ENCODE measurements around the gene HOXC4. TPM values are rescaled to one million over a fixed set of nuclear protein-coding genes. Genes with fewer than 3 reads are reported as not detected.

Gene HOXC4
- total and polyA plus RNA-seq, 2 of the 4 experiments (the other 2 are of a cell fraction): under 0.01 to 0.26 TPM

GRCh38 chr12:54025499-54026405 lies 27.9 kb upstream of the HOXC4 start:
- in situ Hi-C loops (cut with MboI; ENCODE audit: low sequenced_read_pairs) (no loop called here), dilution Hi-C loops (cut with HindIII; ENCODE audit: low sequenced_read_pairs, unreplicated experiment) (no loop called here), intact Hi-C loops (cut with micrococcal nuclease) (no loop called here)
- Histone ChIP-seq H3K4ac (ENCODE audit: low read depth, low read length) (no peak overlapping the region), H3K27ac (ENCODE audit: insufficient read depth, low read length) (no peak overlapping the region), H4K8ac (ENCODE audit: low read depth in 2 of 2, low read length in 2 of 2) (no peak overlapping the region), H3K18ac (ENCODE audit: low read depth, low read length) (no peak overlapping the region), H4K91ac (ENCODE audit: insufficient read depth, low read depth, low read length) (no peak overlapping the region), H3K4me1 (ENCODE audit: control insufficient read depth, insufficient read depth, low read length) (no peaks in the 10 kb centered on the region), H3K9me3 (ENCODE audit: control insufficient read depth, insufficient read depth, low read length) (no peaks in the 10 kb centered on the region), H2AK5ac (ENCODE audit: low read depth, low read length) (no peak overlapping the region), H3K56ac (ENCODE audit: extremely low read depth, insufficient read depth, low read length) (no peak overlapping the region), H4K20me1 (ENCODE audit: insufficient read depth, low read length) (no peaks in the 10 kb centered on the region), H2BK5ac (ENCODE audit: low read depth, low read length, poor library complexity, severe bottlenecking) (no peak overlapping the region), H3K23ac (ENCODE audit: low read depth, low read length) (no peak overlapping the region), H3K4me3 (ENCODE audit: insufficient read depth, low read depth, low read length) (no peak overlapping the region), H3K14ac (replicated peaks; ENCODE audit: low read depth, low read length) (no peak overlapping the region), H3K27me3 (ENCODE audit: control insufficient read depth, insufficient read depth, low read length) (peaks cover 82% of the 10 kb centered on the region), H3K9me1 (ENCODE audit: insufficient read depth, low read length) (no peaks in the 10 kb centered on the region), H4K5ac (ENCODE audit: low read depth, low read length) (no peak overlapping the region), H3K79me1 (ENCODE audit: low read depth in 1 of 2, low read length in 2 of 2) (no peaks in the 10 kb centered on the region), H2BK20ac (ENCODE audit: low read depth, low read length) (no peak overlapping the region), H3K9ac (ENCODE audit: low read depth, low read length) (no peak overlapping the region), H2BK15ac (ENCODE audit: low read depth, low read length) (no peak overlapping the region), H3K4me2 (ENCODE audit: low read depth, low read length) (no peak overlapping the region), H3K36me3 (ENCODE audit: control insufficient read depth, insufficient read depth, low read length) (no peaks in the 10 kb centered on the region), H2AK9ac (replicated peaks; ENCODE audit: low read depth, low read length, poor library complexity) (no peak overlapping the region), H2BK120ac (ENCODE audit: low read depth, low read length) (no peak overlapping the region), H2AFZ (replicated peaks; ENCODE audit: low read length, poor library complexity) (no peak overlapping the region)
- WGBS, 2 experiments (ENCODE audit: extremely low coverage in 2 of 2, insufficient read length in 1 of 2): 25% methylated on average over 2 of the region's 7 CpGs; no CpG with 5 or more reads in 1 of the 2 experiments
- POLR2A ChIA-PET (ENCODE audit: unreplicated experiment): no interaction called here
- TF ChIP-seq, protein P1, sequence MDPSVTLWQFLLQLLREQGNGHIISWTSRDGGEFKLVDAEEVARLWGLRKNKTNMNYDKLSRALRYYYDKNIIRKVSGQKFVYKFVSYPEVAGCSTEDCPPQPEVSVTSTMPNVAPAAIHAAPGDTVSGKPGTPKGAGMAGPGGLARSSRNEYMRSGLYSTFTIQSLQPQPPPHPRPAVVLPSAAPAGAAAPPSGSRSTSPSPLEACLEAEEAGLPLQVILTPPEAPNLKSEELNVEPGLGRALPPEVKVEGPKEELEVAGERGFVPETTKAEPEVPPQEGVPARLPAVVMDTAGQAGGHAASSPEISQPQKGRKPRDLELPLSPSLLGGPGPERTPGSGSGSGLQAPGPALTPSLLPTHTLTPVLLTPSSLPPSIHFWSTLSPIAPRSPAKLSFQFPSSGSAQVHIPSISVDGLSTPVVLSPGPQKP (IDR thresholded peaks at IDR 0.05; ENCODE audit: borderline replicate concordance, low read depth, low read length): no peak
- no peak for TF ChIP-seq POLR2A (IDR thresholded peaks at IDR 0.05; ENCODE audit: low read depth, low read length)
- TF ChIP-seq, protein P2, sequence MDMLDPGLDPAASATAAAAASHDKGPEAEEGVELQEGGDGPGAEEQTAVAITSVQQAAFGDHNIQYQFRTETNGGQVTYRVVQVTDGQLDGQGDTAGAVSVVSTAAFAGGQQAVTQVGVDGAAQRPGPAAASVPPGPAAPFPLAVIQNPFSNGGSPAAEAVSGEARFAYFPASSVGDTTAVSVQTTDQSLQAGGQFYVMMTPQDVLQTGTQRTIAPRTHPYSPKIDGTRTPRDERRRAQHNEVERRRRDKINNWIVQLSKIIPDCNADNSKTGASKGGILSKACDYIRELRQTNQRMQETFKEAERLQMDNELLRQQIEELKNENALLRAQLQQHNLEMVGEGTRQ (IDR thresholded peaks at IDR 0.05; ENCODE audit: low read depth, low read length): no peak
- TF ChIP-seq RCOR1 (IDR thresholded peaks at IDR 0.05; ENCODE audit: insufficient replicate concordance, low read length): no peak
- TF ChIP-seq MAFK (IDR thresholded peaks at IDR 0.05; ENCODE audit: low read depth, low read length): no peak
- TF ChIP-seq MXI1 (IDR thresholded peaks at IDR 0.05; ENCODE audit: borderline replicate concordance, low read depth, low read length): no peak
- no peak for TF ChIP-seq CTCF (conservative IDR thresholded peaks at IDR 0.05; ENCODE audit: low read depth, low read length)
- no peak for TF ChIP-seq FOS (IDR thresholded peaks at IDR 0.05; ENCODE audit: low read depth, low read length)
- no peak for TF ChIP-seq SMC3 (IDR thresholded peaks at IDR 0.05; ENCODE audit: low read depth, low read length)
- no peak for TF ChIP-seq RAD21 (IDR thresholded peaks at IDR 0.05; ENCODE audit: low read length)
- TF ChIP-seq CHD1 (IDR thresholded peaks at IDR 0.05; ENCODE audit: low read depth, low read length): no peak
- no peak for TF ChIP-seq MAZ (IDR thresholded peaks at IDR 0.05; ENCODE audit: borderline replicate concordance, low read depth, low read length)
- TF ChIP-seq CEBPB (IDR thresholded peaks at IDR 0.05; ENCODE audit: low read depth, low read length): no peak
- no peak for TF ChIP-seq NFE2L2 (IDR thresholded peaks at IDR 0.05; ENCODE audit: low read depth, low read length)
- CTCF ChIA-PET: interaction anchor here (0.8 to 2.4 kb wide), 2 partner anchors 179 to 181 kb away, joined by 3 to 7 read pairs; no protein-coding TSS in a partner anchor
- DNase-seq: no peak
- ATAC-seq (ENCODE audit: low read depth): no peak
- no TSS peak for BruUV-seq (replicated peaks)
